GM12874 (cell line): Measurements from ENCODE around the gene ITGB7.

Source experiments
- CTCF ChIP-seq: IDR thresholded peaks from 2 replicates; pipeline ENCODE4 v1.5.1; 2011; ENCODE audit warnings: low read depth, mild to moderate bottlenecking, control low read depth, low read length, moderate library complexity; ENCODE audit not compliant: insufficient read depth

Gene ITGB7

GRCh38 chr12:53191885-53192530, 15.0 kb downstream of the ITGB7 start:
- no peak for TF ChIP-seq CTCF

GRCh38 chr12:53191096-53191884, 15.8 kb downstream of the ITGB7 start:
- TF ChIP-seq CTCF: no peak

DNA sequence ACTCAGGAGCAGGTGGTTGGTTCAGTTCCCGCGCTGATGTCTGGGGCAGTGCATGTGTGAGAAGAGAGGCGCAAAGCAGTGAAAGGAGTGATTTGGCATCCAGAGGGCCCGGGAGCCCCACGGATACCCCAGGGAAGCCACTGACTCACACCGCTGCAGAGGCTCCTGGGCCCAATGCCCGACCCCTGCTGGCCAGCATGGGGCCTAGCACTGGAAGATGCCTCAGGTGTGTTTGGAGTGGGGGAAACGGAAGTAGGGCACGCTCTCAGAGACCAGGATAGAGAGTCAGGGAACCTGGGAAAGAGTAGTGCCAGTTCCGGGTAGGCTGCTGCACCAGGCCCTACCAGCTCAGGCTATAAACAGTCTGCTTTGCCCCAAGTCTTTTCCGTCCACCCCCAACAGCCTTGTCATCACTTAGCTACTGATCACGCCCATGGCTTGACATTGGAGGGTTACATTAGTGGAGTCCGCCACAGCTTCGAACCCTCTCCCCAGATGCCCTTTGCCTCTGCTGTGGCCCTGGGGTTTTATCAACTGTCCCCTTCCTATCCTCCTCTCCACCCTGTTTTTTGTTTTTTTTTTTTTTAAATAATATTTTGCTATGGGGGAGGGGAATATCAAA, 16.8 kb downstream of the ITGB7 start:
- TF ChIP-seq CTCF: peak; percentile 80

- TF ChIP-seq CTCF: no peak
Observed at GRCh38 chr12:53187145-53187899, 19.7 kb downstream of the ITGB7 start.

- TF ChIP-seq CTCF: no peak
Observed at GRCh38 chr12:53186745-53187144, 20.3 kb downstream of the ITGB7 start.

DNA sequence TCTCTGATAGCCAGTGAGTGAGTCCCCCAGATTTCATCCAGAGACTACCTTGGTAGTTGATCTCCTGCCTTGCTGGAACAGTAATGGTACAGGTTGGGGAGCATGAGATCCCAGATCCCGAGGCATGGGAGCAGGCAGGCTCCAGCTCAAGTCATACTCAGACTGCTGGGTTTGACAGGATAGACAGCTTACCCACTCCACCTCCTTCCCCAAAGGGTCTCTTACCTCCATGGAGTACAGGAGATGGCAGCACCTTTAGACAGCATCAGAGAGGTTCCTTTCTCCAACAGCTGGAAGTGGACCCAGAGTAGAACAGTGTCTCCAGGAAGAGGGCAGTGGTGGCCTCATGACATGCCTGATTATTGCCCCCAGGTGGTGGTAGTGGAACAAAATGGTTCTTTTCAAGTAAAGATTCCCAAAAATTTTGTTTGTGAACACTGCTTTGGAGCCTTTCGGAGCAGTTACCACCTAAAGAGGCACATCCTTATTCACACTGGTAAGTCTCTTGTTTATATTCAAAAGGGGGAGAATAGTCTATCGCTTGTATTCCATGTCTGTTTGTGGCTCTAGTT, 21.4 kb downstream of the ITGB7 start:
- TF ChIP-seq CTCF: no peak

DNA sequence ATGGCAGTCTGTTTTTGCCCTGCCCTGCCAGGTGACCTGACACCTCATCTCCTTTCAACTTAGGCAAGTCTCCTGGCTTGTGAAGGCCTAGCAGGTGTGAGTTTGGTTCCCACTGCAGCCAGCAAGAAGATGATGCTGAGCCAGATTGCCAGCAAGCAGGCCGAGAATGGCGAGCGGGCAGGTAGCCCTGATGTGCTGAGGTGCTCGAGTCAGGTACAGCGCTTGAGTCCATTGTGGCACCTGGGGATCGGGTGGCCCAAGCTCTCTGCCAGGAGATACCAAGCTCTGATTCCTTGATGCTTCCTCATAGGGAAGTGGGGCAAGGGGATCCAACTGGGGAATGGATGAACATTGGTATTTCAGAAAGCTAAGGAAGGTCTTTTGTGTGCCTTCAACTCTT, 22.2 kb downstream of the ITGB7 start:
- no peak for TF ChIP-seq CTCF
